GM19452 (cell line): ENCODE data around the gene SFXN4.
"Not testable (repeated sequence)": the region's sequence is repeated elsewhere in the genome, so short reads cannot be mapped to it uniquely, and the experiment has no call there.

ENCODE experiments used
- ATAC-seq: cut with Tn5 transposase; IDR thresholded peaks from one replicate; pipeline ENCODE4 v1.9.1; 2021; ENCODE audit not compliant: unreplicated experiment

Gene SFXN4

DNA sequence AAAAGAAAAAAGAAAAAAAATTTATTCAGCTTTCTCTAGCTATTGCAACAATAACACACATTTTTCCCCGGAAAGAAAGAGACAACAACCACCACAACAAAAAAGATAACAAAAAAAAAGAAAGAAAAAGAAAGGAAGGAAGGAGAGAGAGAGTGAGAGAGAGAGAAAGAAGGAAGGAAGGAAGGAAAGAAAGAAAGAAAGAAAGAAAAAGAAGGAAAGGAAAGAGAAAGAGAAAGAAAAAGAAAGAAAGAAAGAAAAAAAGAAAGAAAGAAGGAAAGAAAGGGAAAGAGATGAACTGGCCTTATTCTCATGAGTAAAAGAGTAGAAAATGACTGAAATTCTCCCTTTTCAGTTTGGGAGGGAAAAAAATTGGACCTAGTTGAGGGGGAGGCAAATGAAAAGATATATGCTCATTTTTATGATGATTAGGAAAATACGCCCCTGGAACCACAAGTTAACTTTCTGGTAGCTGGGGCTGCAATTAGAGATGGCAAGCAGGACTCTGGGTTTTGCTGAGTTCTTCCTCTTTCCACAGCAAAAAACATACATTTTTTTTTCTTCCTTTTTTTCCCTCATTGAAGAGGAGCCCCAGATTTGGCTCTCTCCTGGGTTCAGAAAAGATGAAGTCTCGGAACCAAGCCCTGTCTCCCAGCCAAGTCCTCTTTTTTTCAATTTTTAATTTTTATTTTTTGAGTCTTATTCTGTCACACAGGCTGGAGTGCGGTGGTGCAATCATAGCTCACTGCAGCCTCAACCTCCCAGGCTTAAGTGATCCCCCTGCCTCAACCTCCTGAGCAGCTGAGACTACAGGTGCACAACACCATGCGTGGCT, 25.7 kb upstream of the SFXN4 start:
- no peak for ATAC-seq

- ATAC-seq, result no peak
Measured at GRCh38 chr10:119190353-119190752, 24.8 kb upstream of the SFXN4 start.

- no peak for ATAC-seq
Measured at GRCh38 chr10:119189811-119190282, 24.3 kb upstream of the SFXN4 start.

- no peak for ATAC-seq
Measured at GRCh38 chr10:119183664-119184412, 18.3 kb upstream of the SFXN4 start.

DNA sequence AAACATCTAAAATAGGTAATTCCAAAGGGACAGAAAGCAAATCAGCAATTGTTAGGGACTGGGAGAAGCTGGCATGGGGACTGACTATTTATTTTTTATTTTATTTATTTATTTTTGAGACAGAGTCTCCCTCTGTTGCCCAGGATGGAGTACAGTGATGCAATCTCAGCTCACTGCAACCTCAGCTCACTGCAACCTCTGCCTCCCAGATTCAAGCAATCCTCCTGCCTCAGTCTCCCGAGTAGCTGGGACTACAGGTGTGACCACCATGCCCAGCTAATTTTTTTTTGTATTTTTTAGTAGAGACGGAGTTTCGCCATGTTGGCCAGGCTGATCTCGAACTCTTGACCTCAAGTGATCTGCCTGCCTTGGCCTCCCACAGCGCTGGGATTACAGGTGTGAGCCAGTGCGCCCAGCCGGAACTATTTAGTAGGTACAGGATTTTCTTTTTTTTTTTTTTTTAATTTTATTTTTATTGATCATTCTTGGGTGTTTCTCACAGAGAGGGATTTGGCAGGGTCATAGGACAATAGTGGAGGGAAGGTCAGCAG, 15.4 kb upstream of the SFXN4 start:
- not testable (repeated sequence) for ATAC-seq

- ATAC-seq, result peak; percentile 93
Measured at GRCh38 chr10:119178372-119179119, 13.0 kb upstream of the SFXN4 start, which contains the start of gene PRDX3. PRDX3 (minus strand) TSS chr10:119178812; CDS start chr10:119178790, 22 bp downstream.

- peak; percentile 23 for ATAC-seq
Measured at GRCh38 chr10:119177708-119178371, 12.3 kb upstream of the SFXN4 start.

GRCh38 chr10:119176166-119176565, 10.7 kb upstream of the SFXN4 start:
- no peak for ATAC-seq

- ATAC-seq, result no peak
Measured at GRCh38 chr10:119174109-119174508, 8.6 kb upstream of the SFXN4 start.

GRCh38 chr10:119167041-119167440, 1.5 kb upstream of the SFXN4 start:
- ATAC-seq, result no peak

- no peak for ATAC-seq
Measured at GRCh38 chr10:119166564-119166963, 1.1 kb upstream of the SFXN4 start.

GRCh38 chr10:119166118-119166500, 595 bp upstream of the SFXN4 start:
- no peak for ATAC-seq

- no peak for ATAC-seq
Measured at GRCh38 chr10:119162452-119163092, 2.9 kb downstream of the SFXN4 start.

GRCh38 chr10:119161680-119162451, 3.6 kb downstream of the SFXN4 start:
- no peak for ATAC-seq

DNA sequence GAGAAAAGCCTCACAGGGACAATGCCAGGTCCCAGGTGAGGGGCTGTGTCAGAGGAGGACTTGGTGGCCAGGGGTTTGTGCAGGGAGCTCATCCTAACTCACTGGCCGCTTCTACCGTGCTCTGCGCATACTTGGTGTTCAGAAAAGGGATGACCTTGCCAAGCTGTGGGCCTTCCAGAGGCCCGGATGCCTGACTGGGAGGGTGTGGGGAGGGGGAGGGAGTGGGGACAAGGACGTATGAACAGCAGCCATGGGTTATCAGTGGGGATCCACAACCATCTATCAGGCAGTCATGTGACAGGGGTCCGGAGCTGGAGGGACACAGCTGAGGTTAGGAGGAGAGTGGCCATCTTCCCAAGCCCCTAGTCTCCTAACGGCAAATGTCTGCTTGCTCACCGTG, 6.2 kb downstream of the SFXN4 start:
- ATAC-seq, result no peak

DNA sequence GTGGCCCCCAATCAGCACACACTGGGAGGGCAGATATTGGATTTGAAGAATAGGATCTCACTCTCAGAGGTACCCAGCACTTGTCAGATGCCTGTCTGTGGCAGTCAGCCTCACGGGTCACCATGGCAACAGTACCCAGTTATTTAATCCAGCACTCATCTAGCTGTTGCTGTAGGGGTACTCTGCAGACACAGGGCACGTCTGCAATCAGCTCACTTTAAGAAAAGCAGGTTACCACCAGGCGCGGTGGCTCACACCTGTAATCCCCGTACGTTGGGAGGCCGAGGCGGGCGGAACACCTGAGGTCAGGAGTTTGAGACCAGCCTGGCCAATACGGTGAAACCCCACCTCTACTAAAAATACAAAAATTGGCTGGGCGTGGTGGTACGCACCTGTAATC, 11.9 kb downstream of the SFXN4 start:
- ATAC-seq, result no peak

DNA sequence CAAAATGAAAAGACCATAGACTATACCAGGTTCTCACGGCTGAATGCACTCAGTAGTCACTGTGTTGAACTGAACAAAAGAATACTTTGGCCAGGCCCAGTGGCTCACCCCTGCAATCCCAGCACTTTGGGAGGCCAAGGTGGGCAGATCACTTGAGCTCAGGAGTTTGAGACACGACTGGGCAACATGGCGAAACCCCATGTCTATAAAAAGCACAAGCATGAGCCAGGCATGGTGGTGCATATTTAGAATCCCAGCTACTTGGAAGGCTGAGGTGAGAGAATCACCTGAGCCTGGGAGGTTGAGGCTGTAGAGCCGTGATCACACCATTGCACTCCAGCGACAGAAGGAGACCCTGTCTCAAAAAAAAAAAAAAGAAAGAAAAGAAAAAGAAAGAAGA, 12.5 kb downstream of the SFXN4 start:
- ATAC-seq, result no peak

DNA sequence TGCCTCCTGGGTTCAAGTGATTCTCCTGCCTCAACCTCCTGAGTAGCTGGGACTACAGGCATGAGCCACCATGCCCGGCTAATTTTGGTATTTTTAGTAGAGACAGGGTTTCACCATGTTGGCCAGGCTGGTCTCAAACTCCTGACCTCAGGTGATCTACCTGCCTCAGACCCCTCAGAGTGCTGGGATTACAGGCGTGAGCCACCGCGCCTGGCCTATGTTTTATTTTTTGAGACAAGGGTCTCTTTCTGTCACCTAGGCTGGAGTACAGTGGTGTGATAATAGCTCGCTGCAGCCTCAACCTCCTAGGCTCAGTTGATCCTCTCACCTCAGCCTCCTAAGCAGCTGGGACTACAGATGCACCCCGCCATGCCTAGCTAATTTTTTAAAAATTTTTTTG, 13.9 kb downstream of the SFXN4 start:
- not testable (repeated sequence) for ATAC-seq

DNA sequence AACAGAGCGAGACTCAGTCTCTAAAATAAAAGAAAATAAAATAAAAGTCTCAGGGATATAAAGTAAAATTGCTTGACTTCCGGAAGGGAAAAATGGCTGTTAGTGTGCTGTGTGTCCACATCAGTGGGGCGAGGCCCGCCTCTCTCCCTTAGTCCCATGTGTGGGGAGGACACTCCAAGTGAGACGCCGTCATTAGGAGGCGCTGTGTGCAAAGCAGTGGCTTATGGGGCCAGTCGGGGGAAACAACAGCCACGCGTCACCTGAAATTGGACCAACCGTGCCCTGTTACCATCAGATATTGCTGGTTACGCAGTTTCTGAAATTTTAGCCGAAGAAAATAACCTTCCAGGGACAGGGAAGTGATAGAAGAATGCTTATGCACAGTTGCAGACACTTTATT, 15.8 kb downstream of the SFXN4 start:
- ATAC-seq, result no peak
